Activated T-cell treated with anti-CD3 and anti-CD28 coated beads, Interleukin-2, amount 50 U/mL, for 24 hours (primary cell): ENCODE results near the gene PRKAR1B.

Experiments used
- DNase-seq: peaks from one replicate; pipeline ENCODE4 v3.0.0-alpha.2; 2020
- H3K27ac Mint-ChIP-seq: 2 replicates; pipeline ENCODE4 v1.8.0; 2020; ENCODE audit warnings: mild to moderate bottlenecking, mixed read lengths
- H3K27me3 Mint-ChIP-seq: 2 replicates; pipeline ENCODE4 v1.8.0; 2020; ENCODE audit warnings: mixed read lengths
- H3K36me3 Mint-ChIP-seq: 2 replicates; pipeline ENCODE4 v1.8.0; 2020; ENCODE audit warnings: low read depth, mixed read lengths
- H3K4me1 Mint-ChIP-seq: 2 replicates; pipeline ENCODE4 v1.8.0; 2020; ENCODE audit warnings: low read depth, mixed read lengths
- H3K4me3 Mint-ChIP-seq: 2 replicates; pipeline ENCODE4 v1.8.0; 2020; ENCODE audit warnings: mild to moderate bottlenecking, moderate library complexity, mixed read lengths
- H3K9me3 Mint-ChIP-seq: 2 replicates; pipeline ENCODE4 v1.8.0; 2020; ENCODE audit warnings: mixed read lengths

PRKAR1B gene

DNA sequence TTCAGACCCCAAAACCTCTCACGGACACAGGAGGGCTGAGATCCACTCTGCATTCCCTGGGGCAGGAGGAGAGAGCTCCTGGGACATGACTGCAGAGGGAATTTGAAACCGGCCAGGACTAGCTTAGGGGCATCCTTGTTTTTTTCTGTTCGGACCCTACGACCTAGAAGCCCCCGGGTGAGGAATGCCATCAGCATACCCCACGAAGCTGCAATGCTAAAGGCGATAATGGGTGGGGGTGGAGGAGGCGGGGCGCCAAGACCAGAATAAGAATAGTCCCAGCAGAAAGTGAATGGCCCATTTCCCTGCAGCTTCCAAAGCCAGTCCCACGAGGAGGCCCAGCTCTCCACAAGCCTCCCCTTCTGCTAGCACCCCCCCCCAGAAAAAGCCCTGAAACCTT lies 211.5 kb downstream of the PRKAR1B start:
- Mint-ChIP-seq H3K27me3 (peaks cover 34% of the 10 kb centered on the region), H3K9me3 (no peaks in the 10 kb centered on the region), H3K27ac (no peak overlapping the region), H3K36me3 (peaks cover 7% of the 10 kb centered on the region), H3K4me3 (no peak overlapping the region), H3K4me1 (peaks cover 33% of the 10 kb centered on the region)
- DNase-seq, result no peak

DNA sequence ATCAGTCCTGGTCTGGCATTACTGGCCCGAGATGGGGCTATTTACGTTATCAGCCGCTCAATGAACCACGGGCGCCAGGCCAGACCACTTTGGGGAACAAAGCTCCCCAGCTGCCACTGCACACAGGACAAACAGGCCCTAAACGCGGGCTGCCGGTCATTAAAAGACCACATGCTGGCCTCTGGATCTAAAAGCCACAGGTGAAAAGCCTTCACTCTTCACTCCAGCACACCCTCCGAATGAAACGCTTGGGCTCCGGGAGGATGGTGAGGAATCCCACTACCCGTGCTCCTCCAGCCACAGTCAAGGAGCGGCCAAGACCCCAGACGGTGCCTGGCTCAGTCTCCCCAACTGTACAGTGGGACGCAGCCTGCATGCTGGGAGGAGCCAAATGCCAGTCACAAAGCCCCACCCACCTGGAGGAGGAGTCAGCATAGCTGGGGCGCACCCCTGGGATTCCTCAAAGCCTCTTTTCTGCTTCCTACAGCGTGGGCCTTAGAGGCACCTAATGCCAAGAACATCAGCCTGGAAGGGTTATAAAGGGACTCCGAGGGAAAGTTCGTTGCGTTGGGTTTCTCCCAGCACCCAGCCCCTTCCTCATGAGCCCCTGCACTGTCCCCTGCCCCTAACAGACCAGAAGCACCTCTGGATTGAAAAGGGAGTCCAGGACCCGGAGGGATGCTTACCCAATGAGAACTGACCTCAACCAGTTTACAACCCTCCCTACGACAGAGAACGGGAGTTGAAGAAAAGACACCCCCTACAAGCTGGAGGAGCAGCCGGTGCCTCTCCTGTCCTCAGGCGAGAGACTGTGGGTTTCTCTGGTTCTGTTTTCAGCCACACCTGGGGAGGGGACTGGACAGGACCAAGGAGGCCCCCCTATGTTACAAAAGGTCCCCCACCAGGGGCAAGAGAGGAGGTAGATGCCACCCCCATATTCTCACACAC lies 212.2 kb downstream of the PRKAR1B start:
- Mint-ChIP-seq H3K27me3 (peaks cover 32% of the 10 kb centered on the region), H3K27ac (no peak overlapping the region), H3K4me3 (no peak overlapping the region), H3K36me3 (peaks cover 7% of the 10 kb centered on the region), H3K9me3 (no peaks in the 10 kb centered on the region), H3K4me1 (peaks cover 32% of the 10 kb centered on the region)
- DNase-seq, result peak; percentile 51

- H3K27me3 Mint-ChIP-seq, result peaks cover 32% of the 10 kb centered on the region
- H3K4me1 Mint-ChIP-seq, result peaks cover 32% of the 10 kb centered on the region
- no peaks in the 10 kb centered on the region for H3K9me3 Mint-ChIP-seq
- H3K4me3 Mint-ChIP-seq, result peak overlapping the region; percentile 31
- peak overlapping the region; percentile 86 for H3K27ac Mint-ChIP-seq
- no peak for DNase-seq
- peaks cover 10% of the 10 kb centered on the region for H3K36me3 Mint-ChIP-seq
These were observed 212.8 kb downstream of the PRKAR1B start for GRCh38 chr7:514242-514641.

DNA sequence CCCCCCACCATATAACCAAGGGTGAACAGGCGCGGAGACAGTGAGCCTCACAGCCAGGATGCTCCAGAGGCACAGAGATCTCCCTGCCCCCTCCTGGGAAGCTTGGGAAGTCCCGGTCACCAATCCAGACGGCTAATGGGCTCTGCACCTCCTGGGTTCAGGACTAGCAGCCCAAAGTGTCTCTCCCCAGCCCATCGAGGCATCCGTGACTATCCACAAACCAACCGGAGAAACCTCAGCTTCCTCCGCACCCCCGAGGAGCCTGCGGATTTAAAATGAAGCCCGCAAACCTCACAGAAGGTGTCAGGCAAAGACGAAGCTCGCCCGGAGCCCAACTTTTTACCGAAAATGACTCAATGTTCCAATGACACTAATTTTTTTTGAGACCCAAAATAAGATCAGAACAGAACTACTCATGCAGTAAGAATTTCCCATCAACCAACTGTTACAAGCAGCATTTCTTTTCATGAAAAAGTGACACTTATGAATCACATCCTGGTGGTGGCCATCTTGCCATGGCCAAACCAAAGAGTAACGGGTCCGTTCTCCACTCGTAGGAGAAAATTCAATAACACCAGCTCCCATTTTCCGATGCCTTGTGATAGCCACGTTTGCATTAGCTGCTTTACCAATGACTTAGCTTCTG lies 213.4 kb downstream of the PRKAR1B start:
- Mint-ChIP-seq H3K4me3 (peak overlapping the region; percentile 33), H3K27me3 (peaks cover 32% of the 10 kb centered on the region), H3K9me3 (no peaks in the 10 kb centered on the region), H3K27ac (peak overlapping the region; percentile 86), H3K36me3 (peaks cover 11% of the 10 kb centered on the region), H3K4me1 (peaks cover 32% of the 10 kb centered on the region)
- DNase-seq, result peak; percentile 47

GRCh38 chr7:512541-513311 lies 214.4 kb downstream of the PRKAR1B start:
- DNase-seq, result no peak
- Mint-ChIP-seq H3K36me3 (peaks cover 13% of the 10 kb centered on the region), H3K9me3 (no peaks in the 10 kb centered on the region), H3K27ac (no peak overlapping the region), H3K4me1 (peaks cover 27% of the 10 kb centered on the region), H3K27me3 (peaks cover 26% of the 10 kb centered on the region), H3K4me3 (no peak overlapping the region)

DNA sequence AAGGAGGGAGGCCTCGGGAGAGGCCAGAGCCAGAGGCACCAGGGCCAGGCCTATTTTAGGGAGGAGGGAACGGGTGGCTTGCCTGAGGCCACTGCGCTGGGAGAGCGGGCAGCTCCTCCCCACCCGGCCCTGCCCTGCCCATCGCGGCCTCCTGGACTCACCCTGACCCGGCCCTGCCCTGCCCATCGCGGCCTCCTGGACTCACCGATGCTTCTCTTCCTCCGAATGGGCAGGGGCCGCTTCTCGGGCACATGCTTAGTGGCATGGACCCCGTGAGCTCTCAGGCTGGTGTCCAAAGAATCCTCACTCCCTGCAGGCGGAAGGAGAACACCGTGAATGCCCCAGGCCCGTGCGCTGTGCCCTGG lies 215.0 kb downstream of the PRKAR1B start:
- Mint-ChIP-seq H3K36me3 (peaks cover 13% of the 10 kb centered on the region), H3K4me1 (peaks cover 25% of the 10 kb centered on the region), H3K27me3 (peaks cover 24% of the 10 kb centered on the region), H3K27ac (no peak overlapping the region), H3K9me3 (no peaks in the 10 kb centered on the region), H3K4me3 (no peak overlapping the region)
- no peak for DNase-seq

DNA sequence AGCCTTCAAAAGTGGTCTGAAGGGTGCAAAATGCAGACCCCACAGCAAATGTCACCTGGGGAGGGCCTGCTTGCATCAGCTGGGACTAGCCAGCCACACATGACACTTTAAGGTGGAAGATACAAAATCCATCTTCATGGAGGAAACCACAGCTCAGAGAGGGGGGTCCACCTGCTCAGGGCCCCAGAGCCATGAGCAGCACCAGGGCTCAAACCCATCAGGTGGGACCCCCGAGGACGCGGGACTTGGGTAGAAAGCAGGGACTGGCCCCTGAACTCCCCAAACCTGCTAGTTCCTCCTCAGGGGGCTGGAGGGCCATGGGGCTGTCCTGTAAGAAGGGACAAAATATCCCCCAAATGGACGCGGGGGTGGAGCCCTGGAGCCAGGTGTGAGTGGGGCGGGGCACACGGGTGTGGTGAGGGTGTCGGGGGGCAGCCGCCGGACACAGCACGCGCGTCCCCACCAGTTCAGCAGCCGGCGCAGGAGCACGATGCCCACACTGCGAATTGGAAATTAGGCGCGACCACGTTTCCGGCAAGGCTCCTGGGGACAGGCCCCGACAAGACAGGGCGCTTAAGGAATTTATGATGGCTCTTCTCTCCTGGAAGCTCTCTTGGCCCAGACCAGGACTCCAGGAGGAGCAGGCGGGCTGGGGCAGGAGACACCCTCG lies 215.5 kb downstream of the PRKAR1B start:
- Mint-ChIP-seq H3K27ac (no peak overlapping the region), H3K4me1 (peaks cover 25% of the 10 kb centered on the region), H3K9me3 (no peaks in the 10 kb centered on the region), H3K27me3 (peaks cover 24% of the 10 kb centered on the region), H3K36me3 (peaks cover 13% of the 10 kb centered on the region), H3K4me3 (no peak overlapping the region)
- no peak for DNase-seq

- no peak for DNase-seq
- H3K36me3 Mint-ChIP-seq, result peaks cover 13% of the 10 kb centered on the region
- H3K4me1 Mint-ChIP-seq, result peaks cover 21% of the 10 kb centered on the region
- H3K27ac Mint-ChIP-seq, result no peak overlapping the region
- H3K27me3 Mint-ChIP-seq, result peaks cover 19% of the 10 kb centered on the region
- H3K9me3 Mint-ChIP-seq, result no peaks in the 10 kb centered on the region
- H3K4me3 Mint-ChIP-seq, result no peak overlapping the region
These were observed 216.2 kb downstream of the PRKAR1B start for GRCh38 chr7:510782-511281.

- H3K4me3 Mint-ChIP-seq, result no peak overlapping the region
- peaks cover 18% of the 10 kb centered on the region for H3K36me3 Mint-ChIP-seq
- no peaks in the 10 kb centered on the region for H3K9me3 Mint-ChIP-seq
- H3K4me1 Mint-ChIP-seq, result peaks cover 15% of the 10 kb centered on the region
- DNase-seq, result no peak
- no peak overlapping the region for H3K27ac Mint-ChIP-seq
- H3K27me3 Mint-ChIP-seq, result peaks cover 13% of the 10 kb centered on the region
These were observed 217.0 kb downstream of the PRKAR1B start for GRCh38 chr7:510131-510481.

DNA sequence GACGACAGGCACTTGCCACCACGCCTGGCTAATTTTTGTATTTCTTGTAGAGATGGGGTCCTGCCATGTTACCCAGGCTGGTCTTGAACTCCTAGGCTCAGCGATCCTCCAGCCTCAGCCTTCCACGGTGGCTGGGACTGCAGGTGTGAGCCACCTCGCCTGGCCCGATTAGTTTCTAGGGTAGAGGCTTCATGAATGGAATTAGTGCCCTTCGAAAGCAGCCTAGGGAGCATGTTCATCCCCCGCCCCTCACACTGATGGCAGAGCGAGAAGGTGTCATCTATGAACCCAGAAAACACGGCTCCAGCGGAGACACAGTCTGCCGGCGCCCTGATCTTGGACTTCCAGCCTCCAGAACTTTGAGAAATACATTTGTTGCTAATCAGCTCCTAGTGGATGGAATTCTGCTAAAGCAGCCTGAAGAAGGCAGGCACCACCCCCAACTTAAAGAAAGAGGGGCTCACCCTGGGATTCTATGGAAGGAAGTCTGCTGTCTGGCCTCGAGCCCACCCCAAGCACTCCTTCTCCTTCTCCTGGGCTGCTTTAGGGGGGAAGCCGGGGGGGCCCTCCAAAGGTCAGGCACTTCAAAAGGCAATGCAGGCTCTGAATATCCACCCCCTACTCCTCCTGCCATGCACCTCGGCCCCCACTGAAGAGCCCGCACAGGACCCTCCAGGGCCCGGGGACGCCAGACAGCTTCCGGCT lies 217.5 kb downstream of the PRKAR1B start:
- no peak overlapping the region for H3K27ac Mint-ChIP-seq
- H3K27me3 Mint-ChIP-seq, result peaks cover 8% of the 10 kb centered on the region
- H3K4me1 Mint-ChIP-seq, result peaks cover 11% of the 10 kb centered on the region
- H3K36me3 Mint-ChIP-seq, result peaks cover 19% of the 10 kb centered on the region
- no peaks in the 10 kb centered on the region for H3K9me3 Mint-ChIP-seq
- DNase-seq, result no peak
- no peak overlapping the region for H3K4me3 Mint-ChIP-seq

GRCh38 chr7:508461-509170 lies 218.5 kb downstream of the PRKAR1B start:
- Mint-ChIP-seq H3K4me1 (peaks cover 3% of the 10 kb centered on the region), H3K36me3 (peaks cover 13% of the 10 kb centered on the region), H3K27me3 (peaks cover 1% of the 10 kb centered on the region), H3K27ac (no peak overlapping the region), H3K4me3 (no peak overlapping the region), H3K9me3 (no peaks in the 10 kb centered on the region)
- no peak for DNase-seq

- Mint-ChIP-seq H3K9me3 (no peaks in the 10 kb centered on the region), H3K27ac (no peak overlapping the region)
These were observed 219.3 kb downstream of the PRKAR1B start for GRCh38 chr7:507623-508300.

More at GRCh38 chr7:507623-508300, 219.3 kb downstream of the PRKAR1B start:
- no peak for DNase-seq
- Mint-ChIP-seq H3K4me1 (no peaks in the 10 kb centered on the region), H3K36me3 (peaks cover 11% of the 10 kb centered on the region), H3K4me3 (no peak overlapping the region), H3K27me3 (no peaks in the 10 kb centered on the region)
